KBM-7 (cell line): ENCODE data around the gene AGTR1.

Experiments
- DNase-seq: peaks from one replicate; pipeline ENCODE4 v3.0.0-alpha.2; 2015
- in situ Hi-C: fragments of 300-500 bp; cut with MboI; formaldehyde crosslinking; loops from 2 replicates; pipeline ENCODE4 v1.14.3; 2020; ENCODE audit warnings: low sequenced_read_pairs, low pct_unique_long_range_greater_than_20kb, mixed read lengths

AGTR1 gene

DNA sequence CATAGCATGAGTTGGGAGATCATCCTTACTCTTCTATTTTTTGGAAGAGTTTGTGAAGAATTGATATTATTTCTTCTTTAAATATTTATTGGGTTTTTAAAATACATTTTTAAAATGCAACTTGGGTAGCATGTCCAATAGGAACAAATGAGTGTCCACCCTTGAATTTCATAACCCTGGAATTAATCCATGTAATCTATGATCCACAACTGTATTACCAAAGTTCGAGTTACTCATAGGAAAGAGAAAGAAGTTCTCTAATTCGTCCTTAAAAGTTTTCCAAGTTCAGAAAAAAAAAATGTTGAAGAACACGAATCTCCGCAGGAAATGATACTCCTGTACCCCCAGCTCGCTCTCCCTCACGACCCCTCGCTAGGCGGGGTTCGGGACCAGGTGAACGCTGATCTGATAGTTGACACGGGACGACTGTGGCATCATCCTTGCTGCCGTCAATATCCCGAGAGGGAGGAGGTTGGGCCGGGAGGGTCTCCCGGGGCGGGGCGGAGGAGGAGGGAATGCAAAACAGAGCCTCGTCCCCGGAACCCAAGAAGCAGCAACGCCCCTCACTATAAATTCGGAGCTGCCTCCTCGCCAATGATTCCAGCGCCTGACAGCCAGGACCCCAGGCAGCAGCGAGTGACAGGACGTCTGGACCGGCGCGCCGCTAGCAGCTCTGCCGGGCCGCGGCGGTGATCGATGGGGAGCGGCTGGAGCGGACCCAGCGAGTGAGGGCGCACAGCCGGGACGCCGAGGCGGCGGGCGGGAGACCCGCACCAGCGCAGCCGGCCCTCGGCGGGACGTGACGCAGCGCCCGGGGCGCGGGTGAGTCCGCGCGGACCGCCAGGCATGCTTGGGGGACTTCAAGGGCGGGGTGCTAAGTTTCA, at the start of gene AGTR1:
AGTR1 (plus strand) TSS at position 598 of the 884 bp plus-strand sequence. CDS start 43,133 bp downstream, outside the sequence.
- in situ Hi-C loops, result no loop called here
- no peak for DNase-seq

DNA sequence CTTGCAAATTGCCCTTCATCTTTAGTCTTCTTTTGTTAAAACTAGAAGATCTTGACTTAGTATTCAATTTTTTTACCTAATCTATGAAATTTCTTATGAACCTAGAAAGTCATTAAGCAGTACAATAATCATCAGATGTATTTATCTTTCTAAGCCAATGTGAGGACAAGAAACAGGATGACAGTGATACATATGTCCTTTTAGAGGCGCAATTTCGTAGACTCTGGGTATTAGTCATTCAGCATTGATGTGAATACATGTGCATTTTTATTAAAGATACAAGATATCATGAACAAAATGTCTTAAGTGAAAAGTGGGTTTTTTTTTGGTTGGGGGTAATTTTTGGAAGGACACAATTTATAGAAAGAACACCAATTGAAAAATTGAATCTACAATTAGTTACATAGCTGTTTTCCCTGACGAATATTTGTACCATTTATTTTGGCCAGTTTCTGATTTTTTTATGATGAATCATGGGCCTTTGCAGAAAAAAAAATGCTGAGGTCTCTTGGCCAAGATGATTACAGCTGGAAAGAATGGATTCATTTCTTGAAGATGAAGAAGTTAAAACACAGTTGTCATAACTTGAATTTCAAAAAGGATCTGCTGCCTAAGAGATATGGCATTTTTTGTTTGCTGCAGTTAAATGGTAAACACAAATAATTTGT, 48.9 kb upstream of the AGTR1 start:
- in situ Hi-C loops, result no loop called here
- DNase-seq, result no peak

DNA sequence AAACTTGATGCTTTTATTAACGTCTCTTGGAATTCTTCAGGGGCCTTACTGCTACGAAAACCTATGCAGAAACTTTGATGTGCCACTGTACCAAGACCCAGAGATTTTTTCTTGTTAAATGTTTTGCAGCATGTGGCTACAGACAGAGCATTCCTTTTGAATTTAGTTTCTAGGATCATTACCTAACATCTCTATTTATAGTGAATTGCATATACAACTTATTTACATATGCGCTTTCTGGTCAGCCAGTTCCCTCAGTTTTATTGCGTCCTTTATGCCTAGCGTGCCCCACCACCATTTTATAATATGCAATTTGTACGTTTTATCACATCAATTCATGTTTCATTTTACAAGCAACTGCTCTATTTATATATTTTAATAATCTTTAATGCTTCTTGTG, 46.2 kb upstream of the AGTR1 start:
- in situ Hi-C loops, result no loop called here

DNA sequence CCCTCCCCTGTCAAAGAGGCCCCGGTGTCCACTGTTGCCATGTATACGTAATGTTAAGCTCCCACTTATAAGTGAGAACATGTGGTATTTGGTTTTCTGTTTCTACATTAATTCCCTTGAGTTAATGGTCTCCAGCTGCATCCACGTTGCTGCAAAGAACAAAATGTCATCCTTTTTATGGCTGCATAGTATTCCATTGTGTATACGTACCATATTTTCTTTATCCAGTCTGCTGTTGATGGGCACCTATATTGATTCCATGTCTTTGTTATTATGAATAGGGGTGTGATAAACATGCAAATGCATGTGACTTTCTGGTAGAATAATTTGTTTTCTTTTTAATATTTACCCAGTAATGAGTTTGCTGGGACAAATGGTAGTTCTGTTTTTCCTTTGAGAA, 43.3 kb upstream of the AGTR1 start:
- in situ Hi-C loops, result no loop called here

More for the DNA sequence above, 46.2 kb upstream of the AGTR1 start:
- DNase-seq, result no peak

DNA sequence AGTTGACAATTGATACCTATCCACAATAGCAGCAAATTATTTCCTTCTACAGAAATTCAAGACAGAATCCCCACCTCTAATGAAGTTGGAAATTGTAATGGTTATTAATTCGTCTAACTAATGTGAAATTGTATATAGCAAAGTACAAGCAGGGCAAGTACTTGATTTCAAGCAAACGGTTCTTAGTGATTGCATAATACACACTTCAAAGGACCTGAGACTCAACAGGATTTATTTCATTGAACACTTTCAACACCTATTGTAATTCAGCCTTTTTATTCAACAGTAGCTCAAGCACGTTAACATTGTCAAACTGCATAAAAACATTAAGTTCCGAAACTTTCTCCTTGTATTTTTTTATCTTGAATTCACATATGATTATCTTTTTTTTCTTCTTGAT, 40.2 kb upstream of the AGTR1 start:
- in situ Hi-C loops, result no loop called here

More for the DNA sequence above, 43.3 kb upstream of the AGTR1 start:
- DNase-seq, result no peak

DNA sequence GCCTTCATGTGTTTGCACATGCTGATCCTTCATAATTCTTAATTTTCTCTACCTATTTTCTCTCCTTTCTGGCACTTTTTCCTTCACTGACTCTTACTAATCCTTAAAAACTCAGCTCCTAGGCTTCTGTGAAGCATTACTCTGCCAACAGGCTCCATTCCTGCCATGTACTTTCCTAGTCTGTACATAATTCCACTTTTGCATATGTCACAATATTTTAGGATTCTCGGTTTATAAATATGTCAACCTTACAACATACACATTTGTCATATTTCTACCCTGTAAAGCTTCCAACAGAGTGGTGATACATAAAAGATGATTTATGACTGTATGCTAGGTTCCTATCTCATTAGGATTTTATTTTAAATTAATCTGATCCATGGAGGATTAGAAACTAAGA, 38.2 kb upstream of the AGTR1 start:
- in situ Hi-C loops, result no loop called here
- no peak for DNase-seq

More for the DNA sequence above, 40.2 kb upstream of the AGTR1 start:
- DNase-seq, result no peak

DNA sequence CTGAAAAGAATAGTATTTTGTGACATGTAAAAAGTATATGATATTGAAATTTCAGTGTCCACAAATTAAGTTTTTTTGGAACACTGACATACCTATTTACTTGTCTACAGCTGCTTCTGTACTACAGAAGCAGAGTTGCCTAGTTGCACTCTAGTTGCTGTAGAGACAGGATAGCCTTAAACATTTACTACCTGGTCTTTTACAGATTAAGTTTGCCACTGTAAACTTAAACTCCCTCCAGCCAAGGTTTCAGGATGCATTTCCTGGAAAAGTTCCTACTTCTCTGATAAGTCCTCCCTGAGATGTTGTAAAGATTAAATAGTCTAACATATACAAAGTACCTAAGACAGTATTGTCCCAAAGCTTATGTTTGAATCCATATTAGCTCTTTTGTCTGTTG, 17.4 kb upstream of the AGTR1 start:
- no peak for DNase-seq
- in situ Hi-C loops, result no loop called here

DNA sequence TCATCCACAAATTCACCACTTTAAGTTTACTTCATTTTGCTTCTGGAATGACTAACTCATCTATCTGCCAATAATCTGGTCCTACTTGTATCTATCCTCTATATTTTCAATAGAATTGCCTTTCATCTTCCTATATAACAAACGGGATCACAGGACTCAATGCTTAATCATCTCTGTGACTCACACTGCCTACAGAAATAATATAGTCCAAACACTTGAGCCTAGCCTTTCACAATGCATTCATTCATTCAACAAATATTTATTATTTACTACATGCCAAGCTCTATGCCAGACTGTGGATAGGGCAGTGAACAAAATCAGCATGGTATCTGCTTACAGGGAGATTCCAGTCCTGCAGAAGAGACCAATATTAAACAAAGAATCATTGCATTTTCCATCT, 16.6 kb upstream of the AGTR1 start:
- DNase-seq, result no peak

DNA sequence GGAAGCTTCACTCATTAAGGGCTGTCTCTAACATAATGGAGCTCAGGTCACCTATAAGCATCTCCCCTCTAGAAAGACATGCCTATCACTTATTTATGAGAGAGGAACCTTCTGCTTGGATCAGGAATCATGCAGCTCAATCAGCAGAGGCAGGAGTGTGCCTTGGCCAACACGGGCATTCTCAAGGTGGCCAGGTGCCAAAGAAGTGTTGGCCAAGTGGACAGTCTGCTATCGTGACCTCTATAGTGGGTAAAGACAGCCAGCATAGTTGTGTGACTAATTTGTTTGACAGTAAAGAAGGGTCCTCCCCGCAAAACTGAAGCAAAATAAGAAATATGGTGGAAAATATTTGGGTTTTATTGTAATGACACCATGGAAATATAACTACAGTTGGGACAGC, 14.7 kb upstream of the AGTR1 start:
- in situ Hi-C loops, result no loop called here
- DNase-seq, result no peak

More for the DNA sequence above, 16.6 kb upstream of the AGTR1 start:
- in situ Hi-C loops, result no loop called here

DNA sequence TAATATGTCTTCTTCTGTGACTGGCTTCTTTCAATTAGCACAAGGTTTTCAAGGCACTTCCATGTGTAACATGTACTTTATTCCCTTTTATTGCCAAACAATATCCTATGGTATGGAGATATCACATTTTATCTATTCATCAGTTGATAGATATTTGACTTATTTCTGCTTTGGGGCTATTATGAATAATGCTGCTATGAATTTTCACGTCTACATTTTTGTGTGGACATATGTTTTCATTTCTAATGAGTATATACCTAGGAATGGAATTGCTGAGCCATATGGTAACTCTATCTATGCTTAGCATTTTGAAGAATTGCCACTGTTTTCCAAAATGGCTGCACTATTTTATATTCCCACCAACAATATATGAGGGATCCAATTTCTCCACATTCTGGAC, 3.6 kb upstream of the AGTR1 start:
- in situ Hi-C loops, result no loop called here
- DNase-seq, result no peak

DNA sequence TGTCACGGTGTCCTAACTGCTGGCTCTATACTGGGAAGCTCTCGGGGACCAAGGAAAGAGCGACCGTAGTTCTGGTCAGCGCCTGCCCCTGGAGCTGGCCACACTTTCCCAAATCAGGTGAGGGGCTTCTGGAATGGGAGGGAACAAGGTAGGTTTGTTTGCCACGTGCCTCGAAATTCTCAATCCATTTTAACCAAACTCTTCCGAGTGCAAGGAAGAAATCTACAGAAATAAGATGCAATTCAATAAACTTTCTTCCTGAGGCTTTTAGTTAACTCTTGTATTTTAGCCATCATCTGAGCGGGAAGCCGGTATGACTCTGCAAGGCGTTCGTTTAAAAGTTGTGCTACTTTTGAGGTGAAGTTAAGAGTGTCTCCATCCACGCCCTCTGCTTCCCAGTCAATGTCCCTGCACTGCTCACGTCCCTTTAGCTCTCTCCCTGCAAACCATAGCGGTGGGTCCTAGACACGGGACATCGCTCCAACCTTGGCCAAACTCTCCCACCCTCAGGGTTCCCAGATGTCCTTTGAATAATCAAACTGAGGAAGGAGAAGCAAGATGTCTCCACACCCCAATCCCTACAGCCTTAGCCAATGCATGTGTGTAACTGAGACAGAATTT, 597 bp downstream of the AGTR1 start:
- in situ Hi-C loops, result no loop called here
- no peak for DNase-seq

DNA sequence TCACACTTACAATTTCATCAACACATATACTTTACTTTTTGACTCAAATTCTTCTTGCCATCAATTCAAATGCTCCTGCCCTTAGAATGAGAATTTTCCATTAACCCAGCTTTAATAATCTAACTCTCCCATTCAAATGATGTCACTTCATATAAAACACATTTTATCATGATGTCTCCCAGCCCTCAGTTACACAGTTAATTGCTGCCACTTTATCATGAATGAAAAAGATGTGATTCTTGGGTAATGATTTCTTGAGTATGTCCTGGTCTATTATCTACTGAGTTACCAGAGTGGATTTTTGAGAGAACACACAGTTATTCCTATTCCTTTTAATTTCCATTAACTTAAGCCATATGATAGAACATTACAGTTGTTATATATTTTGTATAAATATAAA, 7.6 kb downstream of the AGTR1 start:
- in situ Hi-C loops, result no loop called here
- DNase-seq, result no peak

DNA sequence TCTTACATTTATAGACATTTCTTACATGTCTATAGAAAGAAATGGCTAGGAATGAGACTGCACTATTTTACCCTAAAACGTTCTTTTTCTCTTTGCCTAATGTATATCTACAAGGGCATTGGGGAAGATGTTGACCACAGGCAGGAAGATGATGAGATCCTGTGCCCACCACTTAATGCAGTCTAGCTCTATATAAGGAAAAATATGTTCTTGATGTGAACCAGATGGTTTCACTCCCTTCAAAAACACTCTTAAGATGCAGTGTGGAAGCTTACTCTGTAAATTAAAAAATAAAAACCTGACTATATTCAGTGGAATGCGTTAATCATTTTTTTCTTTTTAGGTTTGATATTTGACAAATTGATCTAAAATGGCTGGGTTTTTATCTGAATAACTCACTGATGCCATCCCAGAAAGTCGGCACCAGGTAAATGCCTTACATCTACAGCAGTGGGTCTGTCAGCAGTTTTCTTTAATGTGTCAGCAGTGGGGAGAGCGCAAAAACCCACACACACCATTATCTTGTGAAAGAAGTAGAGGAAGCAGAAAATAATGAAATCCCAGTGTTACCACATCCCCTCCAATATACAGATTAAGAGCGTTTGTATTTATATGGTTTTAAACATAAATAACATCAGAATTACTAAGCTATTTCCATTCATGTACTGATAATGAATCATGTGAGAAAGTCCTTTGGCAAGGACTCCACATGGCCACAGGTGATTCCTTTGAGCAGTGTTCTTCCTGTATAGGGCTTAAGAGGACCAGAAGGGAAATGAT, 10.1 kb downstream of the AGTR1 start:
- in situ Hi-C loops, result no loop called here
- DNase-seq, result no peak

DNA sequence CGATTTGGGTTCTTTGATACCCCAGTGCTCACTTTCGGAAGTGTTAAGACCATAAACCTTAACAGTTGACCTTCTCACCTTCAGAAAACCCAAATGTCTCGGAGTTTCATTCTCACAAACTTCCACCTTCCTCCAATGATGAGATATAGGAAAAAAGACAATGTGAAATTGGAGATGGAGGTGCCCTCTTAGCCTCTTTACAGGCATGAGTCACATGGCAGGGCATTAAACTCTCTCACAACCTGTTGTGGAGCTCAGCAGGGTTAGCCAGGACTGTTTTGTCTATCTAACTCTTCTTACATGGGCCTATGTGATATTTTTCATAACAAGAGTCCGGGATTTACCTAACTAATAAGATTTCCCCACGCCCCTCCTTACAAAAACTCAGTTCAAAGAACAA, 10.7 kb downstream of the AGTR1 start:
- no peak for DNase-seq
- in situ Hi-C loops, result no loop called here

DNA sequence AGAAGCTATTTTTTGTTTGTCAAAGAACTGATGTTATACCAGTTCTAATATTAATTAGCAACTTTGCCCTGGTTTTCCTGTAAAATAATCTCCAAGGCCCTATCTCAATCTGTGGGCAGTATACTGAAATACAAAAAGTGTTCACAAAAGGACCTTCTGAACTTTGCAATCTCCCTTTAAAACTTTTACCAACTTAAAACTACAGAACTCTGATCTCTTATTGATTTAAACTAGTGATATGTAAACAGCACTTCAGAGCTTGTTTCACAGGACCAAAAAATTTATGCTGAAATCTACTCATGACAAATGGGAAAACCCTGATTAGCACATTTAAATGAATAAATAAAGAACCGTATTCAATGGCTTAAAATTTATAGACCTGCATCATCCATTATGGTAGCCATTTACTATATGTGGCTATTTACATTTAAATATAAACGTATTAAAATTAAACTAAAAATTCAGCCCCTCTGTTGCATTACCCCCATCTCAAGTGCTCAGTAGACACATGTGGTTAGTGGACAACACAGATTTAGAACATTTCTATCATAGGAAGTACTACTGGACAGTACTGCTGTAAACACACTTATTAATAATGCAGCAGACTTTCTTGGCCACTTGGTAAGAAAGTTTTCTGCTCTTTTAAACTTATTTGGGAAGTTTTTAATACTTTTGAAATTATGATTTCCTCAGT, 12.0 kb downstream of the AGTR1 start:
- in situ Hi-C loops, result no loop called here
- DNase-seq, result no peak

DNA sequence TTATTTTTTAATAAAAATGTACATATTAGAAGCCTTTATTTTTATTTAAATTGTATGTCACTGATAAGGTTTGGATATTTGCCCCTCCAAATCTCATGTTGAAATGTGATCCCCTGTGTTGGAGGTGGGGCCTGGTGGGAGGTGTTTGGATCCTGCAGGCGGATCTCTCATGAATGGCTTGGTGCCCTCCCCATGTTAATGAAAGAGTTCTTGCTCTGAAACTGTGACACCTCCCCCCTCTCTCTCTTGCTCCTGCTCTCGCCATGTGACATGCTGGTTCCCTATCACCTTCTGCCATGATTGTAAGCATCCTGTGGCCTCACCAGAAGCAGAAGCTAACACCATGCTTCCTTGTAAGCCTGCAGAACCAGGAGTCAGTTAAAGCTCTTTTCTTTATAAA, 13.0 kb downstream of the AGTR1 start:
- in situ Hi-C loops, result no loop called here
- DNase-seq, result no peak

DNA sequence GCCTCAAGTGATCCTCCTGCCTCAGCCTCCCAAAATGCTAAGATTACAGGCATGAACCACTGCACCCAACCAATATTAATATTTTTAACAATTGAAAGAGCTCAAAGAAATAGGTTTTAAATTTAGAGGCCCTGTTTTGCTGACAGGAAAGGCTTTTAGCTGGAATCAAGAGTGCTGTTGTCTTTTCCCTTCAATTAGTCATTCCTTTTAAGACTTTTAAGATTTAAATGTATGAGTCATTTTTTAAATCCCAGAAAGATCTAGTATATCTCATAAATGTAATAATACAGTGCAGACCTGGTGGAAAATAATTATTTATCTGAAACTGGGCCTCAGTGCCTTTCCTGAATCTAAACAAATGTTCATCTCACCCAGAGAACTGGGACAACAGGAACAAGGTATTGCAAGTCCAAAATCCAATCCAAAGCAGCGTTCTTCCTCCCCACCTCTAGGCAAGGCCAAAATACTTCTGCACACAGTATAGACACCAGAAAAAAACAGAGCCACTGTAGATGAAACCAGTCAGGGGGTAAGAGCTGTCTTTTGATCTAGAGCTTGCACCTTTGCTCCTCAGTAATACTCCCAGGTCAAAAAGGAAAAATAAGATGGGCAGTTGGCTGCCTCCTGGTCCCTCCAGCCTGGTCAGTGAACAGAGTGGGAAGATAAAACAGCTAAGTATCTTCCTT, 14.4 kb downstream of the AGTR1 start:
- in situ Hi-C loops, result no loop called here
- DNase-seq, result no peak

DNA sequence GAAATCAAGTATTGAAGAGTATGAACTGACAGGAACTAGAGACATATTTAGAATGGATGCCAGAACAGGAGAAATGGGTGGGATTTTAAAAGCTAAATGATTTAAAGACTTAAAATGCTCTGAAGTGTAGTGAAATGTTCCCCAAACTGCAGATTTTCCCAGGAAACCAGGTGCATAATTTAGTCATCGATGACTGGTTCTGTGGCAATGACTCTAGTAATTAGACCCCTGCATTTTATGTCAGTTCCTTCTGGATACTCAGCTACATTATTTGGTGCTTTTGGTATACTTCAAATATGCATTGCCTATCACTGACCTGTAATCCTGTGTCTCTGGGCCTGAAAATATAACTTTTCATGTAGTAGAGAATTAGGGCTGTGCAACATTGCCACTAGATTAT, 16.8 kb downstream of the AGTR1 start:
- in situ Hi-C loops, result no loop called here
- DNase-seq, result no peak
